ENCODE data around the gene ITPRIPL1.
"Not testable (repeated sequence)": the region's sequence is repeated elsewhere in the genome, so short reads cannot be mapped to it uniquely, and the experiment has no call there.

ITPRIPL1 gene

DNA sequence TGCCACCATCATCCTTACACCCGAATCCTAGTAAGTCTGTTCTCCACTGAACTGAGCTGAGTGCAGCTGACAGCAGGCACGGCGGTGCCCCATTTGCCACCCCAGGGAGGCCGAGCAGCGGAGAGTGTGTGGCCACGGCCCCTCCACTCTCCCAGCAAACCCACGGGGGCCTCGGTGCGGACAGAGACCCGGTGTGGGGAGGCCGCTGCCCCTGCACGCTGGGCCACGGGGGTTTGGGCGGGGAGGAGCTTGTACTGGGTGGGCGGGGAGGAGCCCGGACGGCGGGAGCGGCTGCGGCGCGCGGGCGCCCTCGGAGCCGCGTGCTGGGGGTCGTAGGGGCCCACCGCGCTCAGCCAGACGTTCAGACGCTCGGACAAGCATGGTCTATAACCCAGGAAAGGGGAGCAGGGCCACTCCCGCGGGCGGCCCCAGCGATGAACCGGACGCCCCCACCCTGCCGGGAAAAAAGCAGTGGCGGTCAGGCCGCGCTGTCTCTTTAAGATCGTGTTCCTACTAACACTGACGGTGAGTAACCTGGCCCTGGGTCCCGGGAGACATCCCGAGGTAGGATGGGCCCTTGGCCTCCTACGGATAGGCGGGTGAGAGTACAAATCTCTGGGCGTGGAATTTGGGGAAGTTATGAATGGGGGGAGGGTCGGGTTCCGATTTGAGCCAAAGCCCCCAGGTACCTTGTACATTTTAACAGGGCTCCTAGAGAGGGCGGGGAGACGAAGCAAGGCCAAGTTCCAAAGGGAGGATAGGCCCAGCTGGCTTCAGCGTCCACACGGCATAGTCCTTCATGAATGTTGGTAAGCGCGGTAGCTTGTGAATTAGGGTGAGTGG lies at the start of gene ITPRIPL1:
TSS of gene ITPRIPL1 (plus strand) at position 277 of the 843 bp plus-strand sequence. CDS start at position 800, 523 bp downstream.
- peak; percentile 69 for DNase-seq

DNA sequence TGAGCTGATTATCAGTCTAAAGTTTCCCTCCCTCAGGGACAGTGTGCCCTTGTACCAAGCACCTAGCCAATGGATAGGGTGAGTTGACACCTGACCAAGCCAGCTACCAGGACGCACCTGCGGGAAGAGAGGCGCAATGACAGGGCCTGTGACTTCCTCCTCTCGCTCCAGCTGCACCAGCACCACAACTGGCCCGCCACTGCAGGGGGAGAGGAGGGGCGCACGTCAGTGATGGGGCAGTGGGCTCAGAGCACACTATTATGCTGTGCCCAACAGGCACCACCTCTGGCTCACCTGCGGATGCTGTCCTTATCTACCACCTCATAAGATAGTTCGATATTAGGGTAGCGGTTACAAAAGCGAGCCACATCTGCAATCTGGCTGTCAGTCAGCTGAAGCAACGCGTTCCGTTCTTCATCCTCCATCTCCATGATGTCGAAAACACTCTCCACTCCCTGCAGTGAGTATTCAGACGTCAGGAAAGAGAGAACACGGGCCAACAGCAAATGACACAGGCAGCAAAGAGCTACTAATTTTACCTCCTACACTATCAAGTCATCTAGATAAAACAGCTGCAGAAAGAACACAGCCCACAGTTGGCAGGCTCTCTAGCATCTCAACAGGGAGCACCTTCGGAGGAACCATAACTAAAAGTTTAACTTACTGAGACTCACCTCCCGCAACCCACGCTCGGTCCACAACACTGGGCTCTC lies 48.2 kb upstream of the ITPRIPL1 start:
- no peak for DNase-seq

- no peak for DNase-seq
Observed at GRCh38 chr2:96287273-96287856, 37.8 kb upstream of the ITPRIPL1 start.

GRCh38 chr2:96291751-96292150 lies 33.4 kb upstream of the ITPRIPL1 start:
- no peak for DNase-seq

DNA sequence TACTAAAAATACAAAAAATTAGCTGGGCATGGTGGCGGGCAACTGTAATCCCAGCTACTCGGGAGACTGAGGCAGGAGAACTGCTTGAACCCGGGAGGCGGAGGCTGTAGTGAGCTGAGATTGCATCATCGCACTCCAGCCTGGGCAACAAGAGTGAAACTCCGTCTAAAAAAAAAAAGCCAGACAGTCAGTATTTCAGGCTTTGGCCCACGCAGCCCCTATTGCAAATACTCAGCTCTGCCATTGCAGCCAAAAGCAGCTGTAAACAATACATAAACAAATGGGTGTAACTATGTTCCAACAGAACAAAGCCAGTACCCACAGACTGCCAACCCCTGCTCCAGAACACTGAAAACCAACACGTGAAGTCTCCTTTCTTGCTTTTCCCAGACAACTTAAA lies 30.8 kb upstream of the ITPRIPL1 start:
- DNase-seq = not testable (repeated sequence)

DNA sequence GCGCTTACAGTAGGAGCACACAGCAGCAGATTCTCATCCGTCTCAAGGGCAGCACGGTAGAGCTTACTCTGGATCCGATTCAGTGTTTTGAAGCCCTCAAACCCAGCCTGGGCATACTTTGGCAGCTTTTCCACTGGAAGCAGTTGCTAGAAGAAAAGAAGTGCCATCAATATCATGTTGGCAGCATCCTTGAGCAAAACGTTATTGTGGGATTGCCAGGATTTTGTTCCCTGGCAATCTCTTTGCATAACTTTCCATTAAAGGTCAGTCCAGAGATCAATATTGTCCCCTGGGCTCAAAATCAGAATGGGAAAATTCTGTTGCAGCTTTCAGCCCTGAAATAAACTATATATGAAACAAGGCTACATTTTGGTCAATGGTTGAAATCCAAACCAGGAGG lies 28.2 kb upstream of the ITPRIPL1 start:
- no peak for DNase-seq

GRCh38 chr2:96301865-96302264 lies 23.3 kb upstream of the ITPRIPL1 start:
- no peak for DNase-seq

DNA sequence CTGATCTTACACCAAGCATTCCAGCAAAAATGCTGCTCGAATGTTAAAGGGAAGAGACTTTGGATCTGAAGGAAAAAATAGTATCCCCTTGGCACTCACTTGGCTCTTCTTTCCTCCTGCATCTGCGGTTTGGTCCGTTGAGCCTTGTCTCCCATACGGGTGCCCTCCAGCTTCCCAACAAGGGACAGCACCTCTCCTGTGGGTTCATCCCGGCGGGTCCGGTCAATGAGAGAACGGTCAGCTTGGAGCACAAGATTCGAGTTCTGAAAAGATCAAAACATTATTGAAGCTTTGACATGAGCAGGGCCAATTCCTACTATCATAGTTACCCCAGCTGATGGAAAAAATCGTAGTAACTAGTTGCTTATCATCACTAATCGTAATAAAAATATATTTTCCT lies 20.5 kb upstream of the ITPRIPL1 start:
- DNase-seq = no peak

DNA sequence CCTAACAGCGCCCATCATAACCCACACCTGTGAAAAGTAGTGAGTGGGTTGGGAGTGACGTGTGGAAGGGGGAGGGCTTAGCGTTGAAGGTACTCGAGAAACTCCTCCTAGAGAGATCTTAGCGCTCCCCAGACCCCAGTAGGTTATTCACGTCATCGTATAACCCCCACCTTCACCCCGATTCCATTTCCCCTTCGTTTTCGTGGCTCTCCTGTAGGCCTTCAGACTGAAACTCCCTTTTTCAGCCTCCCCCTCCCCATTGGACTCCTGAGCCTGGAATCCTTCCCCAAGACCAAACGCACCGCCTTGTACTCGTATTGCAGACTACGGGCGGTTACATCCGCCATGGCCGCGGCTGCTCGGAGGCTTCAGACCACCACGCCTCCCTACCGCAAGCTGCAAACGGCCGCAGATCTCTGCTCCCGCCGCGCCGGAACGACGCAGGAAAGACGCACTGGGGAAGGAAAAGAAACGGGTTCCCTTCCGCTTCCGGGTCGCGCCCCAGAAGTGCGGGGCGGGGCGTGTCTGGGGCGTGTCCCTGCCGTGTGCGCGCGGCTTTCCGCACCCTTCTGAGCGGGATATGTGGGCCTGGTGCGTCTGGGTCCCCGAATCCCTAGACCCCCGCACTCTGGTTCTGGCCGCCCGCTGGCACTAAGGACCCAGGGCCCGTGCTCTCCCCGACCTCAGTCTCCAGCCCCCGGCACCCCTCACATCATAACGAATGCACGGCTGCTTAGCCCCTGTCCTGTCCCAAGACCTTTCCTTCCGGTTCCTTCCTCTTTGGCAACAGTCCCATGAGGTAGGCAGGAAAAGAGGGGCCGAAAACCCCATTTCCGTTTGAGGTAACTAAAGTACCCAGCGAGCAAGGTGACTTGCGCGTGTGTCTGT lies 19.8 kb upstream of the ITPRIPL1 start, which contains the start of gene SNRNP200:
TSS of gene SNRNP200 (minus strand) at position 456 of the 888 bp plus-strand sequence. CDS start at position 347, 109 bp downstream.
- peak; percentile 98 for DNase-seq

DNA sequence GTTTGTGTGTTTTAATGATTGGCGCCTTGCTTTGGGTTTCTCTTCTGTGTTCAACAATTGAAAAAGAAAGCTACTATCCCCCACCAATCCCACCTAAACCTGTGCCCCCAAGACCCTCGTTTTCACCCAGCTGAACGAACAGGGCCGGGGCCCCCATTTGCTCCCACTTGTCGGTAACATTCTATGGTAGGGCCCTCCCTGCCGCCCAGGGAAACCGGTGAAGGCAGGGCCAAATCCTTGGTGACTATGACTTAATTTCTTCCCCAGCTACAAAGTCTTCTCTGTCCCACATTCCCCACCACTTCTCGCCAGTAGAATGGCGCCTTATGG lies 19.2 kb upstream of the ITPRIPL1 start:
- DNase-seq = peak; percentile 55

DNA sequence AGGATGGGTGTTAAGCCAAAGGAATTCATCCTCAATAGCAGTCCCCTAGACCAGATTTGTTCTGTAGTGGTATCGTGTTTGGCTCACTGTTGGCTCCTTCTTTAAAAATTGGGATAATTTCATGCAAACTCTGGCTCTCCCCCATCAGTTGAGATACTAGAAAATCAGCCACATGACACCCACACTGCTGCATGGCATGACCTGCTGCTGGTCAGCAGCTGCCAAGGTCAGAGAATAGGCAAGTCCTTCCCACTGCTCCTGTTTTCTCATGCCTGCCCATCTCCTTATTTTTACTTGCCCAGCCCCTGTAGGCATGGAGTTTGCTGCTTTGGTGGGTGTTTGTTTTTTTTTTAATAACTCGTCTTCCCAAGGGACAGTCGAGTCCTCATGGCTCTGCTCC lies 18.7 kb upstream of the ITPRIPL1 start:
- DNase-seq = peak; percentile 50

DNA sequence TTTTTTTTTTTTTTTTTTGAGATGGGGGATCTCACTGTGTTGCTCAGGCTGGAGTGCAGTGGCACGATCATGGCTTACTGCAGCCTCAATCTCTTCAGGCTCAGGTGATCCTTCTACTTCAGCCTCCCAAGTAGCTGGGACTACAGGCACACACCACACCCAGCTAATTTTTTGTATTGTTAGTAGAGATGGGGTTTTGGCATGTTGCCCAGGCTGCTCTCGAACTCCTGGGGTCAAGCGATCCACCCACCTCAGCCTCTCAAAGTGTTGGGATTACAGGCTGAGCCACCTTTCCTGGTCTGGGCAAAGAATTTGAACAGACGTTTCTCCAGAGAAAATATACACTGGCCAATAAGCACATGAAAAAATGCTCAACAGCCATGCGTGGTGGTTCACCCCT lies 16.9 kb upstream of the ITPRIPL1 start:
- no peak for DNase-seq

DNA sequence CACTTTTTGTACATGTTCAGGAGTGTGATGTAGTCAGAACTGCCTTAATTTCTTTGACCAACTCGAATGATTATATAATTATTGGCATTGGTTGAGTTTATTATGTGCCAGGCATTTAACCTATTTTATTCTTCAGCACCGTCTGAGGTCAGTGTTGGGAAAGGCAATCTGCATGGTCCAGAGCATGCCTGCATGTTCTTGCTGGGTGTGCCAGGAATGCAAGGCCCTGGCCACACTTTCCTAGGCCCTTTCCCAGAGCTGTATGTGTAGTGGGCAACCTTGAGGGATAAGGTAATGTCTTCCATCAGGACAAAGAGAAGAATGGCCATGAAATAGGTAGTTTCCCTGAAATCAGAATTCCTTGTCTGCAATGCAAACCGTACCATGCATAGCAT lies 10.1 kb upstream of the ITPRIPL1 start:
- DNase-seq = no peak

DNA sequence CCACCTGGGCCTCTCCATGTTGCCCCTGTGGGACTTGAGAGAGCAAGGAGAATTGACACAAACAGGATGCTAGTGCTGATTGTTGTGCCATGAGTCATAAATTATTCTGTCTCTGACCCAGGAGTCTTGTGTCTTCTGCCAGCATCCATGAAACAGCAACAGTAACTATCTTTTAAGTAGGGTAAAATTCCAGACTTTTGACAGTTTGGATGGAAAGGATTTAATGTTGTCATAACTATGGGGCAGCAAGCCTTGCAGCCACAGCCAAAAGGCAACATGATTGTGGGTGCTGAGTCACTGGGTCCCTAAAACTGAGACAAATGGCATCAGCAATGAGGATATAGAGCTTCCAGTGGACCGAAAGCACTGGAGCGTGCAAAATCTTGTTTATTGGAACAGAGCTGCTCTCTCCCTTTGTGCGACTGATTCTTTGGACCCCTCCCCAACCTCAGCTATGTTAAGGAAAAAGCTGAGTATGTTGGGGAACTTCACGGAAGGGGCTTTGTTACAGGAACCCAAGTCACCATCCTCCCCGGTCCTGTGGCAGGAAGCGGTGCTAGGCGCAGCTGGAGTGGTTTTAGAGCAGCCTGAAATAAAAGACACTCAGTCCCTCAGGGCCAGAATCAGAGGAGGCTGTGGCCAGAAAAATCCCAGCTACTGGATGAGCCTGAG lies 9.6 kb upstream of the ITPRIPL1 start:
- peak; percentile 44 for DNase-seq

GRCh38 chr2:96316999-96317398 lies 8.1 kb upstream of the ITPRIPL1 start:
- DNase-seq = no peak

- no peak for DNase-seq
Observed at GRCh38 chr2:96317584-96317997, 7.5 kb upstream of the ITPRIPL1 start.

GRCh38 chr2:96318723-96319122 lies 6.4 kb upstream of the ITPRIPL1 start:
- peak; percentile 25 for DNase-seq

GRCh38 chr2:96319396-96319795 lies 5.7 kb upstream of the ITPRIPL1 start:
- no peak for DNase-seq

- DNase-seq = peak; percentile 50
Observed at GRCh38 chr2:96320326-96320725, 4.8 kb upstream of the ITPRIPL1 start.

- peak; percentile 89 for DNase-seq
Observed at GRCh38 chr2:96320728-96321622, 4.1 kb upstream of the ITPRIPL1 start.

GRCh38 chr2:96323849-96324248 lies 1.3 kb upstream of the ITPRIPL1 start:
- DNase-seq = no peak
